ENCODE results near the gene SUPT4H1. TPM values are rescaled to one million over a fixed set of nuclear protein-coding genes. Genes with fewer than 3 reads are reported as not detected.

The SUPT4H1 gene
- total and polyA plus RNA-seq, 9 of the 15 experiments (the other 6 are each of a cell fraction or from before 2014, with no cell fraction given): 62.1 to 320 (median 117) TPM

DNA sequence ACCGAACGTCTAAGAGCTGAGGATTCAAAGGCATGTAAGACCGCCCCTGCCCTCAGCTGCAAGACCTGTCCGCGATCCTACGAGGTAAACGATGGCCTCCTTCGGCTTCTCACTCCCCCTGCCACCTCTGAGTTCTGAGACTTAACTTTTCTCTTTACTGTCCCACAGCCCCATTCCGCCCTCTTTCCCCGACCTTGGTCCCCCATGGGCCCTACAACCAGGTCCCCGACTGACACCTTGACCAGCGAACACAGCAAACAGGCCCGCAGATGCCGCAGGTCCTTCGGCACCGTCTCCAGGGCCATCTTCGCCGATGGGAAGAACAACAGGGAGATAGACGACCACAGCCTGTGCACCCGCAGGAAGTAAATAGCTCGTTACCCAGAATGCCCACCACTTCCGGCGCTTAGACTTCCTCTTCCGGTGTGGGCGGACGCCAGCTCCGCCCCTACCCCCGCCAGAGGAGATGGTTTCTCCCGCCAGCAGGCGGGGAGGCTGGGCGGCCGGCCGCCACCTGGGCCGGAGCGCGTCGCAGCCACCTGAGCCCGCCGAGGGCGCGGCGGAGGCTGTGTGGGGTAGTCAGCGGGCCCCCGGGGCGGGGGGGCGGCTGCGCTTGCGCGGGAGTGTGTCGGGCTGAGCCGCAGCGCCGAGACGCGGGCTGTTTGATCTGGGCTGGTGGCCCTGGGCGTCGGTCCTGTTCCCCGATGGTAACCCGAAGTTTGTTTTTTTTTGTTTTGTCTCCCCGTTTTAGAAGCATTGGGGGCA lies at the start of gene SUPT4H1 (continued):
- TF ChIP-seq GATA2 (CRISPR knock-in tag; IDR thresholded peaks at IDR 0.05) (no peak), NFE2 (IDR thresholded peaks at IDR 0.05; ENCODE audit: low read depth) (no peak), SREBF2 (CRISPR knock-in tag; IDR thresholded peaks at IDR 0.05) (no peak), CBX2 (IDR thresholded peaks at IDR 0.05; ENCODE audit: insufficient read depth, low read length, poor library complexity, severe bottlenecking) (no peak), ZNF143 (CRISPR knock-in tag; IDR thresholded peaks at IDR 0.05) (peak; percentile 84), NCOA2 (IDR thresholded peaks at IDR 0.05; ENCODE audit: partially characterized antibody in 2 of 2) (no peak), RUNX1 (IDR thresholded peaks at IDR 0.05; ENCODE audit: low read depth) (no peak), TAF1 (IDR thresholded peaks at IDR 0.05; ENCODE audit: control insufficient read depth, extremely low read depth, insufficient read depth, low read length, severe bottlenecking) (peak; percentile 88), FOSL1 (tag; conservative IDR thresholded peaks at IDR 0.05) (0 out of 2 replicates have a peak, but pooled peaks have one; percentile 12), RBM39 (optimal IDR thresholded peaks at IDR 0.05; ENCODE audit: low read depth, low read length) (no peak), ETS2 (tag; IDR thresholded peaks at IDR 0.05; ENCODE audit: borderline replicate concordance, poor library complexity, severe bottlenecking) (no peak), KDM4B (IDR thresholded peaks at IDR 0.05; ENCODE audit: borderline replicate concordance in 2 of 2, low read depth in 1 of 2) (peak in 1 of 2 experiments; percentile 94; a peak in 2 of 4 replicates), FUS (optimal IDR thresholded peaks at IDR 0.05; ENCODE audit: low read depth, low read length) (no peak), BDP1 (IDR thresholded peaks at IDR 0.05; ENCODE audit: insufficient read depth, insufficient read length) (no peak), EZH2 (IDR thresholded peaks at IDR 0.05; ENCODE audit: borderline replicate concordance, low read depth, low read length) (no peak), HDGF (IDR thresholded peaks at IDR 0.05) (no peak), ZZZ3 (IDR thresholded peaks at IDR 0.05) (no peak), TBP (optimal IDR thresholded peaks at IDR 0.05; ENCODE audit: low read depth, low read length) (peak; percentile 81), CHD2 (IDR thresholded peaks at IDR 0.05; ENCODE audit: low read depth, low read length) (peak; percentile 29; the same call in 1 of the 2 replicates)
- TF ChIP-seq, protein P1, sequence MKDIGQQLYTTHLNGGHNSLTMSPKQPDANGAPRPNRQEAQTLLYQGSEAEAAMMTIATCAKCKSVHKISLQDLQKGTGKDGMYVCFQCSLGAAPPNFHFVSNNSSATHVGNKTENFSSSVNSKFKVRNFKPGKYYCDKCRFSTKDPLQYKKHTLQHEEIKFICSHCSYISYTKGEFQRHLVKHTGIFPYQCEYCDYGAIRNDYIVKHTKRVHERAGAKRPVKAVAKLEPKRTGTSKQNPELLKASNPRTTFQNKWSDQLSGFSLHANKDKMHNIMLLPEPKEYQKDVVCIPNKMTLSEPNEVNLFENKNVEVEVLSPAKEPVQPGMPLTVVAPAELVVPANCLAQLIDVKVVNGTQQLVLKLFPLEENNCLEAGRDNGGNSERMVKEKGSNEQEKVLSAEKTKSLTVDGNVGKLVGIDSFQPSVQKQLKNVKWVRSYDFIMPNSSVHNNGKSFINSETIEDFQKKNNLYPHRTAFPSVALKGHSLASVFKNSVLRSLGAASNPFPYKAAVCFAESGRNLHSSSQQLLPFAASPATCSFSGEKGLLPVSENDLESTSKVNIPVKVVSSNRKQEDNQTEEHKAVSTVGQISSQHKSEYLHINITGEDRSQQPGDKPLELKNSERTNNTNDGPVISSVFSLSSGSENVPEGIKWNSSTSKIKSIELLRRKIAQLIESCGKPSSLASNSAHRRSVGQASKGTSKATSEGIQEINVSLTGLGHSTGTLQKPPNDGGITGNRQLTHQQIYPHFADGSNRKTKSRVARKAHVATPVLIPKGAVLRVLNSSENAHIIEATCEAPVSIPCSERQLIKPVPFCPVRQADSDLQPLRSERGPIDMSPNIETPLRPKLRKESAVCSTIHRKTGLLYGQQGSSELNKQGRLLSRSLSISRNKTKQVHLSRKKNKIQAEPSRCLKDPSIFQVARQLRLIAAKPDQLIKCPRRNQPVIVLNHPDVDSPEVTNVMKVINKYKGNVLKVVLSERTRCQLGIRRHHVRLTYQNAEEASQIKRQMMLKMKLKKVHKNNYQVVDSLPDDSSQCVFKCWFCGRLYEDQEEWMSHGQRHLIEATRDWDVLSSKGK (CRISPR knock-in tag; IDR thresholded peaks at IDR 0.05): no peak
- TF ChIP-seq, protein P2, sequence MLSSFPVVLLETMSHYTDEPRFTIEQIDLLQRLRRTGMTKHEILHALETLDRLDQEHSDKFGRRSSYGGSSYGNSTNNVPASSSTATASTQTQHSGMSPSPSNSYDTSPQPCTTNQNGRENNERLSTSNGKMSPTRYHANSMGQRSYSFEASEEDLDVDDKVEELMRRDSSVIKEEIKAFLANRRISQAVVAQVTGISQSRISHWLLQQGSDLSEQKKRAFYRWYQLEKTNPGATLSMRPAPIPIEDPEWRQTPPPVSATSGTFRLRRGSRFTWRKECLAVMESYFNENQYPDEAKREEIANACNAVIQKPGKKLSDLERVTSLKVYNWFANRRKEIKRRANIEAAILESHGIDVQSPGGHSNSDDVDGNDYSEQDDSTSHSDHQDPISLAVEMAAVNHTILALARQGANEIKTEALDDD (IDR thresholded peaks at IDR 0.05): no peak
- TF ChIP-seq, protein P3, sequence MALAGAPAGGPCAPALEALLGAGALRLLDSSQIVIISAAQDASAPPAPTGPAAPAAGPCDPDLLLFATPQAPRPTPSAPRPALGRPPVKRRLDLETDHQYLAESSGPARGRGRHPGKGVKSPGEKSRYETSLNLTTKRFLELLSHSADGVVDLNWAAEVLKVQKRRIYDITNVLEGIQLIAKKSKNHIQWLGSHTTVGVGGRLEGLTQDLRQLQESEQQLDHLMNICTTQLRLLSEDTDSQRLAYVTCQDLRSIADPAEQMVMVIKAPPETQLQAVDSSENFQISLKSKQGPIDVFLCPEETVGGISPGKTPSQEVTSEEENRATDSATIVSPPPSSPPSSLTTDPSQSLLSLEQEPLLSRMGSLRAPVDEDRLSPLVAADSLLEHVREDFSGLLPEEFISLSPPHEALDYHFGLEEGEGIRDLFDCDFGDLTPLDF (CRISPR knock-in tag; IDR thresholded peaks at IDR 0.05): 0 out of 2 replicates have a peak, but pooled peaks have one; percentile 49
